Neural crest cell (in vitro differentiated cells): ENCODE results near the gene CCS. TPM values are rescaled to one million over a fixed set of nuclear protein-coding genes. Genes with fewer than 3 reads are reported as not detected.
A peak's percentile ranks its signal among the peaks of the same experiment; 100 is the strongest.

Experiments used
- DNase-seq: peaks from one replicate; pipeline ENCODE4 v3.0.0; 2021; ENCODE audit warnings: low read depth, mixed read lengths, low spot score
- H3K27ac Mint-ChIP-seq: one replicate; pipeline ENCODE4 v1.8.0; 2021; ENCODE audit warnings: mild to moderate bottlenecking, mixed read lengths; ENCODE audit not compliant: unreplicated experiment
- H3K27me3 Mint-ChIP-seq: 2 replicates; pipeline ENCODE4 v1.8.0; 2021; ENCODE audit warnings: low read depth, mild to moderate bottlenecking, mixed read lengths
- H3K36me3 Mint-ChIP-seq: 2 replicates; pipeline ENCODE4 v1.8.0; 2021; ENCODE audit warnings: low read depth, mild to moderate bottlenecking, mixed read lengths
- H3K4me1 Mint-ChIP-seq: 2 replicates; pipeline ENCODE4 v1.8.0; 2021; ENCODE audit warnings: mixed read lengths
- H3K4me3 Mint-ChIP-seq: one replicate; pipeline ENCODE4 v1.8.0; 2021; ENCODE audit warnings: mild to moderate bottlenecking, mixed read lengths
- H3K9me3 Mint-ChIP-seq: 2 replicates; pipeline ENCODE4 v1.8.0; 2021; ENCODE audit warnings: mixed read lengths
- total RNA-seq: library from RNA; stranded (reverse); gene quantifications from 2 replicates; pipeline ENCODE4 v1.2.1, GENCODE V29; 2021
- TF ChIP-seq, protein P1 (sequence below): fragments of 200-600 bp; sonication (generic); conservative IDR thresholded peaks from 2 replicates; pipeline ENCODE4 v1.5.0; 2021; ENCODE audit warnings: antibody characterized with exemption, mild to moderate bottlenecking

Gene CCS
- total RNA-seq, 1 donor from 2014 or later: 47.2 TPM

DNA sequence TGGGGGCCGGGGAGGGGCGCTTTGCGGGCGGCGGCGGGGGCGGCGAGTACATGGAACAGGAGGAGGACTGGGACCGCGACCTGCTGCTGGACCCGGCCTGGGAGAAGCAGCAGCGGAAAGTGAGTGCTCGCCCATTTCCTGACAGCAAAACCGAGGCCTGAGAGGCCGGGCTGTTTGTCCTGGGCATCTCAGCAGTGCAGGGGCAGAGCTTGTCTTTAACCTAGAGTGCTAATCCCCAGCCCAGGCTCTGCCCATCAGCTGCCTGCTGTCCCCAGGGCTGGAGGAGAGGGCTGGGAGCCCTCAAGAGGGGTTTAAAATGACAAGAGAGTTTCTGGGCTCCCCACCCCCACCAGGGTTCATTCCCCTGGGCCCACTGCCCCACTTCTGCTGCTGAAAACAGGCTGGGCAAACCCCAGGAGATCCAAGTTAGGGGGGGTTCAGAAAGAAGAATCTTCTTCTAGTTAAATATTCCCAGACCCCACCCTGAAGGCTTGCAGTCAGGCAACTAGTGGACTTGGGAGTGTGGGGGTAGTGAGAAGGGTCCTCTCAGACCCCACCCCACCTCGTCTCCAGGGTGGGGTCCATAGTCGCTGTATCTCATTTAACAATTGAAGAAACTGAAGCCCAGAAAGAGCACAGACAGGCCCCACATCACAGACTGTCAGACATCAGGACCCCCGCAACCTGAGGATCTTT lies 45.9 kb upstream of the CCS start:
- Mint-ChIP-seq H3K4me1 (peaks cover 25% of the 10 kb centered on the region), H3K9me3 (no peaks in the 10 kb centered on the region), H3K27ac (no peak overlapping the region), H3K36me3 (no peaks in the 10 kb centered on the region), H3K4me3 (peak overlapping the region; percentile 87), H3K27me3 (peaks cover 20% of the 10 kb centered on the region)
- no peak for DNase-seq
- TF ChIP-seq, protein P1, sequence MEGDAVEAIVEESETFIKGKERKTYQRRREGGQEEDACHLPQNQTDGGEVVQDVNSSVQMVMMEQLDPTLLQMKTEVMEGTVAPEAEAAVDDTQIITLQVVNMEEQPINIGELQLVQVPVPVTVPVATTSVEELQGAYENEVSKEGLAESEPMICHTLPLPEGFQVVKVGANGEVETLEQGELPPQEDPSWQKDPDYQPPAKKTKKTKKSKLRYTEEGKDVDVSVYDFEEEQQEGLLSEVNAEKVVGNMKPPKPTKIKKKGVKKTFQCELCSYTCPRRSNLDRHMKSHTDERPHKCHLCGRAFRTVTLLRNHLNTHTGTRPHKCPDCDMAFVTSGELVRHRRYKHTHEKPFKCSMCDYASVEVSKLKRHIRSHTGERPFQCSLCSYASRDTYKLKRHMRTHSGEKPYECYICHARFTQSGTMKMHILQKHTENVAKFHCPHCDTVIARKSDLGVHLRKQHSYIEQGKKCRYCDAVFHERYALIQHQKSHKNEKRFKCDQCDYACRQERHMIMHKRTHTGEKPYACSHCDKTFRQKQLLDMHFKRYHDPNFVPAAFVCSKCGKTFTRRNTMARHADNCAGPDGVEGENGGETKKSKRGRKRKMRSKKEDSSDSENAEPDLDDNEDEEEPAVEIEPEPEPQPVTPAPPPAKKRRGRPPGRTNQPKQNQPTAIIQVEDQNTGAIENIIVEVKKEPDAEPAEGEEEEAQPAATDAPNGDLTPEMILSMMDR: no peak

DNA sequence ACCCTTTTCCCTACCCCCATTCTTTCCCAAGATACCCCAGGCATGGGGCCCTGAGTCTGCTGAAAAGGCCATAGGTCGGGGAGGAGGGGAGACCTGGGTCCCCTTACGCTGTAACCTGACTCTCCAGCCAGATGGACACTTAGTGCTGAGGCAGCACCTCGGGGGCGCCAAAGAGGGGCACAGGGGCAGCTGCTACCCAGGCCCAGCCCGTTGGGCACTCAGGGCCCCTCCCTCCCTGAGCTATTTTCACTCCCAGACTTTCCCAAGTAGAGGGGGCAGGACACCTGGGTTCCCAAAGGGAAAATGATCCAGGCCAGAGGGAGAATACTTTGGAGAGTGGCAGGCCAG lies 45.3 kb upstream of the CCS start:
- peaks cover 25% of the 10 kb centered on the region for H3K4me1 Mint-ChIP-seq
- DNase-seq: no peak
- TF ChIP-seq, protein P1: no peak
- H3K4me3 Mint-ChIP-seq: peak overlapping the region; percentile 9
- no peaks in the 10 kb centered on the region for H3K36me3 Mint-ChIP-seq
- H3K9me3 Mint-ChIP-seq: no peaks in the 10 kb centered on the region
- H3K27ac Mint-ChIP-seq: no peak overlapping the region
- H3K27me3 Mint-ChIP-seq: peaks cover 20% of the 10 kb centered on the region

DNA sequence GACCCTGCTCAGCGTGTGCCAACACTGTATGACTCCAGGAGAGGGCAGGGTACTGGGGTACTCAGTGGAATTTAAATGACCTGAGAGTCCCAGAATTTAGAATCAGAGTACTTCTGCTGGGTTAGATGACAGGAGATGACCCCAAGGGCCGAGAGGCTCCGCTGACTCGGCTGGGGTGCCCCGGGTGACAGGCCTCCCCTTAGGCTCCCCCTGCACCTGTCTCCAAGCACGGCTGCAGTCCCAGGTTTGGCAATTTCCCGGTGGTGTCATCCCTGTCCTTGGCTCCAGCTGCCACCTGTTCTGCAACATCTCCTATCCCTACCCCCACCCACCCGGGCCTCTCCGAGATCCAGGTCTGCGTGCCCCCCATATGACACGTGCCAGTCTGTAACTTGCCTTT lies 44.9 kb upstream of the CCS start:
- TF ChIP-seq, protein P1: no peak
- H3K9me3 Mint-ChIP-seq: no peaks in the 10 kb centered on the region
- H3K36me3 Mint-ChIP-seq: no peaks in the 10 kb centered on the region
- no peak for DNase-seq
- H3K4me3 Mint-ChIP-seq: peak overlapping the region; percentile 56
- H3K4me1 Mint-ChIP-seq: peaks cover 25% of the 10 kb centered on the region
- peaks cover 20% of the 10 kb centered on the region for H3K27me3 Mint-ChIP-seq
- no peak overlapping the region for H3K27ac Mint-ChIP-seq

DNA sequence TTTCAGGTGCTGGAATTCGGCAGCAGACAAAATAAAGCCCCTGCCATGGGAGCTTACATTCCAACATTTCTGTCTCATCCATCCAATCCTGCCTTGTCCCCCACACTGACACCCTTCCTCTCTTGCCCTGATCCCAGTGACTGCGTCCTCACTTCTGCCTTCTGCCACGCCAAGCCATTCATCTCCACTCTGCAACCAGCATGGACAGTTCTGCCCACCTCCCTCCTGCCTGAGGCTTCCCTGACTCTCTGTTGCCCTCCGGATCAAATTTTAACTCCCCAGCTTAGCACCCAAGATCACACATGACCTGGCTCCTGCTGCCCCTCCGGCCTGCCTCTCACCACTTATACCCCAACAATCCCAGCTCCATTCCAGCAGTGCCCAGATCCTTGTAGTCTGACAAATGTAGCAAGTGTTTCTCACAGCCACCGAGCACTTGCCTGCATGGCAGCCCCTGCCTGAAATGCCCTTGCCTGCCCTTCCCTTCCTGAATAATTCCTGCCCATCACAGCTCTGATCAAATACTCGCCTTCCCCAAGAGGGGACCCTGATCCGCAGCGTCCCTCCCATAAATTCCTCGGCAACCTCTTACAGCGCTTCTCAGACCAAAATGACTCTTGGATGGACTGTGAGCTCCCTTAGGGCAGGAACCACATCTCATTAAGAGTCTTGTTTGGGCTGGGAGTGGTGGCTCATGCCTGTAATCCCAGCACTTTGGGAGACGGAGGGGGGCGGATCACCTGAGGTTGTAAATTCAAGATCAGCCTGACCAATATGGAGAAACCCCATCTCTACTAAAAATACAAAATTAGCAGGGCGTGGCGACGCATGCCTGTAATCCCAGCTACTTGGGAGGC lies 44.0 kb upstream of the CCS start:
- Mint-ChIP-seq H3K36me3 (no peaks in the 10 kb centered on the region), H3K27ac (peak overlapping the region; percentile 6), H3K27me3 (peaks cover 20% of the 10 kb centered on the region), H3K9me3 (no peaks in the 10 kb centered on the region), H3K4me1 (peaks cover 20% of the 10 kb centered on the region), H3K4me3 (peak overlapping the region; percentile 56)
- TF ChIP-seq, protein P1: no peak
- no peak for DNase-seq

DNA sequence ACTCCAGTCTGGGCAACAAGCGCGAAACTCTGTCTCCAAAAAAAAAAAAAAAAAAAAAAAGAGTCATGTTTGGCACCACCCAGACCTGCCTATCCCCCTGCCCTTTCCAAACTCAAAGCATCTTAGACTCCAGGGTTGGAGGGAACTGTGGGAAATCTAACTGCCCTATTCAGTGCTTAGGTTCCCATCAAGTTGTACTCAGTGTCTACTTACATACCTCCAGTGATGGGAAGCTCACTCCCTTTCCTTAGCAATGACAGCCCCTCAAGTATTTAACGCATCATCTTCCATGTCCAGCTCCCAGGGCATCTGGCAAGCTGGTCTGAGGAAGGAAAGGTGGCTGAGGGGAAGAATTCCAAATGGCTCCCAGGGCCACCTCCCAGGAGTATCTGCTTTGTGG lies 43.3 kb upstream of the CCS start:
- no peak for DNase-seq
- peaks cover 20% of the 10 kb centered on the region for H3K27me3 Mint-ChIP-seq
- H3K4me1 Mint-ChIP-seq: peaks cover 15% of the 10 kb centered on the region
- no peak overlapping the region for H3K27ac Mint-ChIP-seq
- peak overlapping the region; percentile 19 for H3K4me3 Mint-ChIP-seq
- no peaks in the 10 kb centered on the region for H3K36me3 Mint-ChIP-seq
- TF ChIP-seq, protein P1: no peak
- H3K9me3 Mint-ChIP-seq: no peaks in the 10 kb centered on the region
